ENCODE measurements around the gene GPRC5C. TPM values are rescaled to one million over a fixed set of nuclear protein-coding genes. Genes with fewer than 3 reads are reported as not detected.

GPRC5C gene
- total RNA-seq, 1 donor from 2014 or later, result 29.1 TPM

GRCh38 chr17:74471341-74471740, 39.5 kb downstream of the GPRC5C start:
- no peak for DNase-seq (ENCODE audit: low spot score in 2 of 2)
- Histone ChIP-seq H3K4me3 (no peak overlapping the region), H3K36me3 (no peaks in the 10 kb centered on the region), H3K27ac (no peak overlapping the region), H3K4me1 (no peaks in the 10 kb centered on the region), H3K27me3 (no peaks in the 10 kb centered on the region), H3K9me3 (peaks cover 0 to 5% of the 10 kb centered on the region in 2 donors)
- intact Hi-C loops (cut with DNase I), result no loop called here
- TF ChIP-seq, protein P1, sequence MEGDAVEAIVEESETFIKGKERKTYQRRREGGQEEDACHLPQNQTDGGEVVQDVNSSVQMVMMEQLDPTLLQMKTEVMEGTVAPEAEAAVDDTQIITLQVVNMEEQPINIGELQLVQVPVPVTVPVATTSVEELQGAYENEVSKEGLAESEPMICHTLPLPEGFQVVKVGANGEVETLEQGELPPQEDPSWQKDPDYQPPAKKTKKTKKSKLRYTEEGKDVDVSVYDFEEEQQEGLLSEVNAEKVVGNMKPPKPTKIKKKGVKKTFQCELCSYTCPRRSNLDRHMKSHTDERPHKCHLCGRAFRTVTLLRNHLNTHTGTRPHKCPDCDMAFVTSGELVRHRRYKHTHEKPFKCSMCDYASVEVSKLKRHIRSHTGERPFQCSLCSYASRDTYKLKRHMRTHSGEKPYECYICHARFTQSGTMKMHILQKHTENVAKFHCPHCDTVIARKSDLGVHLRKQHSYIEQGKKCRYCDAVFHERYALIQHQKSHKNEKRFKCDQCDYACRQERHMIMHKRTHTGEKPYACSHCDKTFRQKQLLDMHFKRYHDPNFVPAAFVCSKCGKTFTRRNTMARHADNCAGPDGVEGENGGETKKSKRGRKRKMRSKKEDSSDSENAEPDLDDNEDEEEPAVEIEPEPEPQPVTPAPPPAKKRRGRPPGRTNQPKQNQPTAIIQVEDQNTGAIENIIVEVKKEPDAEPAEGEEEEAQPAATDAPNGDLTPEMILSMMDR (IDR thresholded peaks at IDR 0.05), result no peak

DNA sequence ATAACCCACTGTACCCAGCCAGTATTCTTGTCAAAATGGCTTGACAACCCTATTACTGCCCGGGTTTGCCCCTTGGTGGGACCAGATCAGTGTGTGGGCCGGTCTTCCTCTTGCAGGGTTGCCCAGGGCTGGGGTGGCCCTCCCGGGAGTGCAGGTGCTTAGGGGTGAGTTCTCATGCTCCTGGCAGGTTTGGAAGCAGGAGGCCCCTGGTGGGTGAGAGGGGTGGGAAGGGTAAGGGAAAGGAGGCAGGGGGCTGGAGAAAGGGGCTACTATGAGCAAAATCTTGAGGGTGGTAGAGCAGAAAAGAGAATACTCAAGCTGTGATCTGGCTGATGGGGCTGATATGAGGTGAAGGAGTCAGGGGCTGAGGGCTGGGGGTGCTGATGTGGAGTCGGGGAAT, 41.0 kb downstream of the GPRC5C start:
- Histone ChIP-seq H3K4me3 (no peak overlapping the region), H3K36me3 (no peaks in the 10 kb centered on the region), H3K9me3 (peaks cover 0 to 5% of the 10 kb centered on the region in 2 donors), H3K4me1 (no peaks in the 10 kb centered on the region), H3K27me3 (no peaks in the 10 kb centered on the region), H3K27ac (no peak overlapping the region)
- DNase-seq (ENCODE audit: low spot score in 2 of 2), result no peak
- intact Hi-C loops (cut with DNase I), result no loop called here
- TF ChIP-seq, protein P1 (IDR thresholded peaks at IDR 0.05), result no peak

DNA sequence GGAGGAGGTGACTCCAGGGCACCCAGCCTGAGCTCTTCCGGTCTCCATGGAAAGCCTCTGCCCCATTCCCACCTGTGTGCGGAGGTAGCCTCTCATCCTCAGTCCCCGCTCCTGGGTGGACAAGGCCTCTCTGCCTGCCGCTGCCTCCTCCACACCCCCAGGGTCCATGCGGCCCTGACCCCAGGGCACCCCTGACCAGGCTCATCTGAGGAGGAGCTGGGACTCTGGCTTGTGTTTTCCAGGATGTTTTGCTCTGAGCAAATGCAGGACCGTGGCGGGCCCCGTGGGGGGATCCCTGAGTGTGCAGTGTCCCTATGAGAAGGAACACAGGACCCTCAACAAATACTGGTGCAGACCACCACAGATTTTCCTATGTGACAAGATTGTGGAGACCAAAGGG, 41.4 kb downstream of the GPRC5C start:
- intact Hi-C loops (cut with DNase I), result no loop called here
- no peak for DNase-seq (ENCODE audit: low spot score in 2 of 2)
- Histone ChIP-seq H3K27ac (no peak overlapping the region), H3K27me3 (no peaks in the 10 kb centered on the region), H3K4me3 (no peak overlapping the region), H3K4me1 (no peaks in the 10 kb centered on the region), H3K36me3 (no peaks in the 10 kb centered on the region), H3K9me3 (peaks cover 0 to 5% of the 10 kb centered on the region in 2 donors)
- TF ChIP-seq, protein P1 (IDR thresholded peaks at IDR 0.05), result no peak

- intact Hi-C loops (cut with DNase I), result no loop called here
- H3K27ac ChIP-seq, result no peak overlapping the region
These were observed 42.3 kb downstream of the GPRC5C start for GRCh38 chr17:74474043-74474792.

GRCh38 chr17:74475189-74475588, 43.3 kb downstream of the GPRC5C start:
- no peak for DNase-seq (ENCODE audit: low spot score in 2 of 2)
- no peaks in the 10 kb centered on the region for H3K27me3 ChIP-seq
- intact Hi-C loops (cut with DNase I), result no loop called here
- peaks cover 0 to 5% of the 10 kb centered on the region in 2 donors for H3K9me3 ChIP-seq
- no peak overlapping the region for H3K27ac ChIP-seq
- no peak overlapping the region for H3K4me3 ChIP-seq
- H3K36me3 ChIP-seq, result no peaks in the 10 kb centered on the region
- TF ChIP-seq, protein P1 (IDR thresholded peaks at IDR 0.05), result no peak
- H3K4me1 ChIP-seq, result no peaks in the 10 kb centered on the region

More at GRCh38 chr17:74474043-74474792, 42.3 kb downstream of the GPRC5C start:
- Histone ChIP-seq H3K36me3 (no peaks in the 10 kb centered on the region), H3K4me1 (no peaks in the 10 kb centered on the region), H3K4me3 (no peak overlapping the region), H3K9me3 (peaks cover 0 to 5% of the 10 kb centered on the region in 2 donors), H3K27me3 (no peaks in the 10 kb centered on the region)
- TF ChIP-seq, protein P1 (IDR thresholded peaks at IDR 0.05), result no peak
- no peak for DNase-seq (ENCODE audit: low spot score in 2 of 2)
